ENCODE measurements around the gene DCLRE1A.

Gene DCLRE1A

DNA sequence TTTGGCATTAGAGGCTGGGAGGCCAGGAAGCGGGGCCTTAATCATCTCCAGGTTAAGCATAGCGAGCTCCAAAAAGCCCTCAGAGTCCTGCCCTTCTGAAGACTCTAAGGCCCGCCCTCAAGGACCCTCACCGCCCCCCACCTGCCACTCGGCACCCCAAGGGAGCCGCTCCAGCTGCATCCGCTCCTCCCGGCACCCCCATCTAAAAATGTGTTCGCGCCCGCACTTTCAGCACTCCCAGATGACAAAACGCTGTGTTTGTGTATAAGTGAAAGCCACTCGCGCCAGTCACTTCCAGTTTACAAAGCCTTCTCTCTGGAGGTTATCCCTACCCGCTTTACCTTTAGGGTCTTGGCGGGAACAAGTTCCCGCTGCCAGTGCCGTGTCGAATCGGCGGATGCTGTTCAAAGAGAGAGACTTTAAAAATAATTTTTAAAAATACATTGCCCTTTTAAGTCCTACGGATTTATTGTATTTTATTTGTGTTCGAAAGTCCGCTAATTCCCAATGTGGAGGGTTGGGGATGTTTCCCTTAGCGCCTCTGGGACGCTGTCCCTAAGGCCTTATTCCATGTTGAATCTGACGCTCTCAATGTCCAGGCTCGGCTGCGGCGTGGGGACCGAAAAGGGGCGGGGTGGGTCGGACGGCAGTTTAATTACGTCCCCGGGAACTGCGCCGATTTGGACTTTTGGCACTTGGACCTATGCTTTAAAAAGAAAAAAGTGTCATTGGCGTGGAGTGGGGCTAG is at the start of gene DCLRE1A, which contains the start of gene NHLRC2:
DCLRE1A (minus strand) TSS at position 70 of the 748 bp plus-strand sequence. CDS start 900 bp downstream, outside the sequence.
NHLRC2 (plus strand) TSS at position 649 of the 748 bp plus-strand sequence. CDS start 212 bp downstream, outside the sequence.
- peak; percentile 42 for DNase-seq (ENCODE audit: low read depth)

DNA sequence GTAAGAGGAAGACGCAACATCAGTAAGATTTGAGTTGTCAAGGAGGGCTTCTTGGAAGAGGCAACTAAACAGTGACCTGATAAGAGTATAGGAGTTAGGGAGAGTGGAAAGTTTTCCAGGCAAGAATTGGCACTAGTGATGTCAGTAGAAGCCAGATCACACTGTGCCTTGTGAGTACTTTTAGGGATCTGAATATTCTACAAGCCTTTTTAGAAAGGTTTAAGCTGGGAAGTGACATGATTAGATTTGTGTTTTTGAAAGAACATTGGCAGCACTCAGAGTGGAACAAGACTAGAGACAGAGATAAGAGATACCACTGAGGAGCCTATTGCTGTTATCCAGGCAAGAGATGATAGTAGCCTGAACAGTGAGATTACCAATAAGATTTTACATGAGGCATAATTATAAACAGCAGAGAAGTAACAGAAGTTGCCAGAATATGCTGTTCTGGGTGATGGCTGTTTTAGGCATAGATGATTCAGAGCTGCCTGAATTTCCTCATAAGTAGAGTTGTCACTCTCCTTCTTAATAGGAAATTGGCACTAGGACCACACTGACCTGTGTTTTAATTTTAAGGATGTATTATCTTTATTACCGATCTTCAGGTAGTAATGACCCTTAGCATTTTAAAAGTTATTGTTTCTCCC is 46.2 kb upstream of the DCLRE1A start:
- DNase-seq (ENCODE audit: low read depth) = no peak

DNA sequence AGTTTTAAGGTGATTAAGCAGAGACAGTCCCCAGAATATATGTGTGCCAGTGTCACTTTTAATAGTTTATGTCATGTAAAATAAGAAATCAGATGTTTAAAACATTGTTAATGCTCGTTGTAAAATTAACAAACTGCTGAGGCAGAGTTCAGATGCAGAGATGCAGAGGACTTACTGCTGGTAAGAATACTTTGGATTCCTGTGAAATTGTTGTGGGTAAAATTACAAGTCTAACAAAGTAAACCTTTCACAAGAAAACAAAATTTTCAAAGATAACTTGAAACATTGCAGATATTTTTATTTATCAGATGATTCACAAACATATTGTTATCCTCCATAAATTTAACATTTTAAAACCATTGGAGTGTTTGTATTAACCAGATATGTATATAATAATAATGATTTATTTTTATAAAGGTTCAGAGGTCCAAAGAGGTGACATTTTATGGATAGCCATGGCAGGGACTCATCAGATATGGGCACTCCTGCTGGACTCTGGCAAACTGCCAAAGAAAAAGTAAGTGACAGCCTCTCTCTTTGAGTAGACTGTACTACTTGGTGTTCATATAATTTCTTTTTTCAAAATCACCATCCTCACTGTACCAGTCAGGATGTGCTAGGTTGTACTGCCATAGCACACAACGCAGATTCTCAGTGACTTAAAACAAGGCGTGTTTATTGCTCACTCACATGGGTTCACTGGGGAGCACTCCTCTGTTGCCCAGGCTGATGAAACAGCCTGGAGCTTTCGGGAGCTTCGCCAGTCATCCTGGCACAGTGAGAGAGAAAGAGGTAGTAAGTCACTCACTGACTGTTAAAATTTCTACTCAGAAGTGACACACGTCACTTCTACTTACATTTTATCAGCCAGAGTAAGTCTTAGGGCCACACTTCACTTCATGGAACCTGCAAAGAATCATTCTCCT is 44.1 kb upstream of the DCLRE1A start:
- no peak for DNase-seq (ENCODE audit: low read depth)

- DNase-seq (ENCODE audit: low read depth) = no peak
Measured at GRCh38 chr10:113895018-113895417, 41.1 kb upstream of the DCLRE1A start.

- no peak for DNase-seq (ENCODE audit: low read depth)
Measured at GRCh38 chr10:113894581-113894980, 40.7 kb upstream of the DCLRE1A start.

GRCh38 chr10:113893570-113893969 is 39.7 kb upstream of the DCLRE1A start:
- DNase-seq (ENCODE audit: low read depth) = no peak

- no peak for DNase-seq (ENCODE audit: low read depth)
Measured at GRCh38 chr10:113891476-113891875, 37.6 kb upstream of the DCLRE1A start.

GRCh38 chr10:113890769-113891168 is 36.9 kb upstream of the DCLRE1A start:
- no peak for DNase-seq (ENCODE audit: low read depth)

GRCh38 chr10:113889911-113890310 is 36.0 kb upstream of the DCLRE1A start:
- no peak for DNase-seq (ENCODE audit: low read depth)

DNA sequence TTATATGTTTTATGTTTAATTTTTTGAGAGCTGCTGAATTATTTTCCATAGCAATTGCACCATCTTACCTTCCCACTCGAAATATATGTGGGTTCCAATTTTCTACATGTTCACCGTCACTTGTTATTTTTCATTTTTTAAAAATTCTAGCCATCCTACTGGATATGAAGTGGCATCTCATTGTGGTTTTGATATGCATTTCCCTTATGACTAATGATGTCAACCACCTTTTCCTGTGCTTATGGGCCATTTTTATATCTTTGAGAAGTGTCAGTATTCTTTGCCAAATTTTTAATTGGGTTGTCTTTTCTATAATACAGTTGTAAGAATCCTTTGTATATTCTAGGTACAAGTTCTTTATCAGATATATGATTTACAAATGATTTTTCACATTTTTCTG is 28.4 kb upstream of the DCLRE1A start:
- DNase-seq (ENCODE audit: low read depth) = no peak

- no peak for DNase-seq (ENCODE audit: low read depth)
Measured at GRCh38 chr10:113880236-113880635, 26.4 kb upstream of the DCLRE1A start.

DNA sequence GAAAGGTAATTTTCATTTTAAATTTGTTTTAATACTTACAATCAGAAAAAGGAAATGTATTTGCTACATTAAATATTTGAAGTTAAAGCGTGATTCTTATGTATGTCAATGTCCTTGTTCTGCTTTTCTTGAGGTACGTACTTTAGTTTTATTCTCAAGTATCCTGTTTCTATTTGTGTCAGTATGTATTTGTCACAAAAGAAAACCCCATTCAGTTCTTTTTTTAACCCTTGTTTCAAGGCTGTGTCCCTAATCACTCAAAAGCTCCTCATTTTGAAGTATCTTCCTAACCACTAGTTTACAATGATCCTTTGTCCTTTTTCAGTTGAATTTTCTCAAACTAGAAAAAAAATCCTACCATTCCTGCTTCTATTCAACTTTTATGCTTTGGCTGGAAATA is 25.8 kb upstream of the DCLRE1A start:
- no peak for DNase-seq (ENCODE audit: low read depth)

- no peak for DNase-seq (ENCODE audit: low read depth)
Measured at GRCh38 chr10:113876461-113876860, 22.6 kb upstream of the DCLRE1A start.

GRCh38 chr10:113875212-113875611 is 21.3 kb upstream of the DCLRE1A start:
- DNase-seq (ENCODE audit: low read depth) = no peak

- DNase-seq (ENCODE audit: low read depth) = no peak
Measured at GRCh38 chr10:113872139-113873030, 18.5 kb upstream of the DCLRE1A start.

DNA sequence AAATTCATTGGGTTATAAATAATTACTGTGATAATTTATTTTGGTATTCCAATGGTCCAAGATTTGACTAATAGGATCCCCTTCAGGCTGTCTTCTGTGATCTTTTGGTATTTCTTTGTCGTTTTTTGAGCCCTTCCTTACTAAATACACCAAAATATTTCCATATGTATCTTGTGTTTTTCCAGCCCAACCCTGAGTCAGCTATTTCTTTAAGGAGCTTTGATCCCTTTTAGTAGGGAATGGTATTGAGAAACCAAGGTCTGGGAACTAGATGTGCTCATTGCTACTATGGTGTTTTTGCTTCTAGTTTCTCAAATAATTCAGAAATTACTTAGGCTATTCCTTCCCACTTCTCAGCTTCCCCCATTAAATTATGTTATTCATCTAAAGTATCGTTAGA is 15.9 kb upstream of the DCLRE1A start:
- DNase-seq (ENCODE audit: low read depth) = no peak

DNA sequence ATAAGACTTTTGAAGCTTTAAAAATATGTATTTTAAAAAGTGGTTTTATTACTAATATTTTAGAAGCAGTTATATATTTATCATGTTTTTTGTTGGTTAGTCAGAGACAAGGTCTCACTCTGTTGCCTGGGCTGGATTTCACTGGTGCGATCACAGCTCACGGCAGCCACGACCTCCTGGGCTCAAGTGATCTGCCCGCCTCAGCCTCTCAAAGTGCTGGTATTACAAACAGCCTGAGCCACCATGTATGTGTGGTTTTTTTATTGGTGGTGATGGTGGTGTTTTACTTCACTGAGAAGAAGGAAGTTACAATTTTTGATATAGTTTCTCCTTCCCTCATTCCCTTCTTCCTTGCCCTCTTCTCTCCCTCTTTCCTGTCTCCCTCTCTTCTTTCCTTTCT is 14.0 kb upstream of the DCLRE1A start:
- DNase-seq (ENCODE audit: low read depth) = no peak

DNA sequence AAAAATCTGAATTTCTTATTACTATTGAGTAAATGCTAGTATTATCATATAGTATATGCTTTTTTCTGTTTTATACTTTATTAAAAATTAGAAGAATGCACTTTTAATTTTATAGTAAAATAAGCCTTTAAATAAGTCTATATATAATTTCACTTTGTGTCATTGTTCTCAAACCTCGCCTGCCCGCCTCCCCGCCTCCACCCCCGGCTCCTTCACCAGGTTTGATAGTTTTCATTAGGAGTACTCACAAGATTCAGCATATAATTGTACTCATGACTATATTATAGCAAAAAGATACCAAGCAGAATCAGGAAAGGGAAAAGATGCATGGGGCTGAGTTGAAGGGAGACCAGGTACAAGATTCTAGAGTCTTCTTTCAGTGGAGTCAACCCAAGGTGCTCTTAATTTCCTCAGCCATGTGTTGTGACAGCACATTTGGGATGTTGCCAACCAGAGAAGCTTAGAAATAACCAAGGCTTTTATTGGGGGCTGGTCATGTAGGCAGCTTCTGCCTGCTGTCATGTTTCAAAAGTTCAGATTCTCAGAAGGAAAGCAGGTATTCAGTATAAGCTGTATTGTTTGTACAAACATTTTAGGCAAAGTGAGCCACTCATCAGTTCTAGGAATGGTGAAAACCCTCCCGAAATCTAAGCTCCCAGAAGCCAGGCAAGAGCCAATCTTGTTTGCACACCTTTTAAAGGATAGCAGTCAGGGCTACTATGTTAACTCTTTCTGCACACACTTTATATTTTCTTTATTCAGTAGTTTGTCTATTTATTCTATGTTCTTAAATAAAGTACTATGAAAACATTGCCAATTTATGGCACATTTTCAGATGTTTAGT is 12.9 kb upstream of the DCLRE1A start:
- DNase-seq (ENCODE audit: low read depth) = no peak

DNA sequence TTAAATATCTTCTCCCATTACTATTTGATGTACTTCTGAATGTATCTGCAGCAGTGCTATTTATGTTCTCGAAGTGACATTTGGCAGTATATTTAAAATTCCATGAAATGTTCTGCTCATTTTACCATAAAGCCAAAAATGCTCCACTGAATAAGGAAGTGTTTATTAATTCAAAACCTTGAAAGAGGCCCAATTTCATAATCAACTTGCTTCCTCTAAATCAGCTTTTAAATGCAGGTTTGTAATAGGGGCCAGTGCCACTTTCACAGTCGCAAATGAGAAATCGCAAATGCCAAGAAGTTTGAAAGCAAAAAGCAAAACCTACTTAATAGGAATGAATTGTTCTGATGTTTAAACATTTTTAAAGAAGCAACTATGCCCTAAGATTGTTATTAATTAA is 12.0 kb upstream of the DCLRE1A start:
- DNase-seq (ENCODE audit: low read depth) = no peak

- no peak for DNase-seq (ENCODE audit: low read depth)
Measured at GRCh38 chr10:113859261-113859660, 5.4 kb upstream of the DCLRE1A start.

DNA sequence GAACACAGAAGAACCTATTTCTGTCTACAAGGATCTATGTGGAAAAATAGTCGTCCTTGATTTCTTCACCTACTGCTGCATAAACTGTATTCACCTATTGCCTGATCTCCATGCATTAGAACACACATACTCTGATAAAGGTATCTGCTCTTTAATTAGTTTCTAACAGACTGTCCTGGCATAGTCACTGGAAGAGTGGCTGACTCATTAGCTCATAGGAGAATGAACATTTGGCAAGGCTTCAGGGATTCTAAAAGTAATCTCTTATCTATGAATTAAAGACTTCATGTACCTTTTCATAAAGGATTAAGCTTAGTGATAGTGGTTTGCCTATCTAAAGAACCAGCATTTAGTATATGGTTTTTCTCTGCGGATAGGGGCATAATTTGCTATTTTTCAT is 4.7 kb upstream of the DCLRE1A start:
- DNase-seq (ENCODE audit: low read depth) = no peak

Data from GM04504 (cell line).